HG03439 (cell line): Measurements from ENCODE around the gene GDAP2.

Experiments
- ATAC-seq: cut with Tn5 transposase; IDR thresholded peaks from one replicate; pipeline ENCODE4 v1.9.1; 2021; ENCODE audit warnings: mild to moderate bottlenecking, moderate library complexity; ENCODE audit not compliant: unreplicated experiment

The GDAP2 gene

GRCh38 chr1:117814856-117815797 is 114.3 kb downstream of the GDAP2 start:
- ATAC-seq: no peak
